PFSK-1 (cell line): ENCODE data around the gene COX5B.

Experiments
- FOXP2 ChIP-seq: optimal IDR thresholded peaks from 2 replicates; pipeline ENCODE3; 2011; ENCODE audit warnings: borderline replicate concordance, control low read depth, inconsistent platforms; ENCODE audit not compliant: insufficient read depth; ENCODE audit errors: extremely low read length, extremely low read depth
- POLR2AphosphoS5 ChIP-seq: IDR thresholded peaks from 2 replicates; pipeline ENCODE4 v1.6.1; 2012; ENCODE audit warnings: low read depth, mild to moderate bottlenecking, control low read depth, low read length, moderate library complexity
- REST ChIP-seq, 2 experiments: IDR thresholded peaks; 2 replicates each; pipeline versions ENCODE4 v1.6.1 to v1.8.0; 2011 to 2012; ENCODE audit warnings: low read depth in 2 of 2, low read length in 2 of 2, control low read depth in 1 of 2, inconsistent platforms in 1 of 2, mild to moderate bottlenecking in 1 of 2, moderate library complexity in 1 of 2; ENCODE audit not compliant: insufficient read depth in 1 of 2
- SIN3A ChIP-seq: IDR thresholded peaks from 2 replicates; pipeline ENCODE4 v1.6.1; 2012; ENCODE audit warnings: mild to moderate bottlenecking, low read length, moderate library complexity, borderline replicate concordance; ENCODE audit not compliant: insufficient read depth
- TAF1 ChIP-seq: IDR thresholded peaks from 2 replicates; pipeline ENCODE4 v1.6.1; 2012; ENCODE audit warnings: low read length, control low read depth, borderline replicate concordance; ENCODE audit not compliant: insufficient read depth

The COX5B gene

GRCh38 chr2:97651114-97651513 is 5.3 kb downstream of the COX5B start:
- TF ChIP-seq FOXP2 (no peak), SIN3A (no peak), TAF1 (no peak), POLR2AphosphoS5 (no peak), REST (IDR thresholded peaks at IDR 0.05; ENCODE audit: insufficient read depth in 1 of 2, low read depth in 2 of 2, low read length in 2 of 2) (no peak)

GRCh38 chr2:97653473-97653872 is 7.6 kb downstream of the COX5B start:
- TF ChIP-seq REST (IDR thresholded peaks at IDR 0.05; ENCODE audit: insufficient read depth in 1 of 2, low read depth in 2 of 2, low read length in 2 of 2), result no peak
- TF ChIP-seq FOXP2, result no peak
- no peak for TF ChIP-seq TAF1
- no peak for TF ChIP-seq SIN3A
- no peak; the same call in 1 of the 2 replicates for TF ChIP-seq POLR2AphosphoS5

DNA sequence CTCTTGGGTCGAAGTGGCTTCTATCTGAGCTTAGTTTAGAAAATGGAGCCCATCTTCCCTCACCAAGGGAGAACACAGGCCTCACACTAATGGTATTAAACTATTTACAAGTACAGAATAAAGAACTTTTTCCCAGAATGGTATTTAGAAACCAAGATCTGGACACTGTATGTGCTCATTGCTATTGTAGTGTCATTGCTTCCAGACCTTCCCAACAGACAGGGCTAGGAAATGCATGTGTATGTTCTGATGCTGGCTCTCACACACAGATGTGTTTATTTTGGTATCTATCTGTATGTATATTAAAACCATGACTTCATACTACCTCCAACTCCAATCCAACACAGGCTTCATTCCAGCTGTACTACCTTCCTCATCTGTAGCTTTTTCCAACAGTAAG is 8.0 kb downstream of the COX5B start:
- TF ChIP-seq TAF1, result no peak
- TF ChIP-seq REST (IDR thresholded peaks at IDR 0.05; ENCODE audit: insufficient read depth in 1 of 2, low read depth in 2 of 2, low read length in 2 of 2), result no peak
- no peak for TF ChIP-seq POLR2AphosphoS5
- TF ChIP-seq SIN3A, result no peak
- no peak for TF ChIP-seq FOXP2

DNA sequence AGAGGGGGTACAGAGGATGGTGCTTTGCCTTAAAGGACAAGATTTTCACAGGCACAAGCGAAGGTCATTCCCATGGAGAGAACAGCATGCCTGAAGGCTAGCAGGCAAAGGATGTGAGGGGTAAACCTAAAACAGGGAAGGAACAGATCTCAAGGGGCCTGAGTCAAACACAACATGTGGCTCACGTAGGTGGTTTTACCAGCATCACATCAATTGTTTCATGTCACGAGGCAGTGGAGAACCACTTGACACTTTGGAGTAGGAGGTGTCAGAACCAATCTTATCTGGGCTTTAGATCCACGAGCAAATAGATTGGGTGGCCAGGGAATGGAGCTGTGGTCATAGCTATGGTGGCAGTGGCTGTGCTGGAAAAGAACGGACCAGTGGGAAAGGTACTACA is 8.4 kb downstream of the COX5B start:
- TF ChIP-seq TAF1 (no peak), REST (IDR thresholded peaks at IDR 0.05; ENCODE audit: insufficient read depth in 1 of 2, low read depth in 2 of 2, low read length in 2 of 2) (no peak), POLR2AphosphoS5 (no peak), FOXP2 (no peak), SIN3A (no peak)

DNA sequence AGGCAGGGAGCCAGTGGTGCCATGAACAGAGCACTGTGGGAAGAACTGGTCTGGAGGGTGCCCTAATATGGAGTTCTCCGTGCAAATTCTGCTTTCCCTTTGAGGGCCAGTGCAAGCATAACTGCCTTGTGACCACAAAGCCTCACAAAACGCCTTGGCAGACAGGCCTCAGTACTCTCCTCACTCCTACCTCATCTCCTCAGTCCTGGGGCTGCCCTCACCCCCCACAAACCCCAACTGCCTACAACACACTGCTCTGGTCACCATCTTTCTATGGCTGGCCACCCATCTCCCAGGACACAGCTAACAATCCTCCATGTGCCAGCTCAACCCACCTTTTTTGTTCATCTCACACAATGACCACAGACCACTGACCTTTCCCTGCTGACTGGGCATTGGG is 8.9 kb downstream of the COX5B start:
- TF ChIP-seq TAF1 (no peak), SIN3A (no peak)
